ENCODE measurements around the gene TMEM143.

GRCh38 chr19:48367855-48368254 lies 4.1 kb upstream of the TMEM143 start:
- TF ChIP-seq ZBTB33 (IDR thresholded peaks at IDR 0.05), result no peak
- TF ChIP-seq CTCF (IDR thresholded peaks at IDR 0.05; ENCODE audit: low read depth, low read length, missing input control), result no peak
- no peak for TF ChIP-seq TAF1 (conservative IDR thresholded peaks at IDR 0.05)
- no peak for TF ChIP-seq GABPA (IDR thresholded peaks at IDR 0.05 in 1 of 2, conservative IDR thresholded peaks at IDR 0.05 in 1 of 2)
- TF ChIP-seq HNF4A (conservative IDR thresholded peaks at IDR 0.05), result no peak
